Measurements from ENCODE around the gene HS1BP3. TPM values are rescaled to one million over a fixed set of nuclear protein-coding genes. Genes with fewer than 3 reads are reported as not detected.

The HS1BP3 gene
- total RNA-seq, 4 donors from 2014 or later = 7.1 to 41.8 (median 28.4) TPM

GRCh38 chr2:20582600-20583221 lies 68.2 kb downstream of the HS1BP3 start:
- H3K36me3 ChIP-seq = no peaks in the 10 kb centered on the region
- intact Hi-C loops (cut with DNase I; ENCODE audit: low total_unique reads) = no loop called here
- H3K27me3 ChIP-seq = no peaks in the 10 kb centered on the region
- no peak for TF ChIP-seq CTCF (IDR thresholded peaks at IDR 0.05)
- TF ChIP-seq POLR2A (IDR thresholded peaks at IDR 0.05) = no peak
- no peaks in the 10 kb centered on the region for H3K9me3 ChIP-seq
- H3K4me1 ChIP-seq = peaks cover 5 to 7% of the 10 kb centered on the region in 2 donors
- H3K27ac ChIP-seq = peak overlapping the region in 1 of 2 donors; percentile 9
- H3K4me3 ChIP-seq = no peak overlapping the region
- DNase-seq = no peak

DNA sequence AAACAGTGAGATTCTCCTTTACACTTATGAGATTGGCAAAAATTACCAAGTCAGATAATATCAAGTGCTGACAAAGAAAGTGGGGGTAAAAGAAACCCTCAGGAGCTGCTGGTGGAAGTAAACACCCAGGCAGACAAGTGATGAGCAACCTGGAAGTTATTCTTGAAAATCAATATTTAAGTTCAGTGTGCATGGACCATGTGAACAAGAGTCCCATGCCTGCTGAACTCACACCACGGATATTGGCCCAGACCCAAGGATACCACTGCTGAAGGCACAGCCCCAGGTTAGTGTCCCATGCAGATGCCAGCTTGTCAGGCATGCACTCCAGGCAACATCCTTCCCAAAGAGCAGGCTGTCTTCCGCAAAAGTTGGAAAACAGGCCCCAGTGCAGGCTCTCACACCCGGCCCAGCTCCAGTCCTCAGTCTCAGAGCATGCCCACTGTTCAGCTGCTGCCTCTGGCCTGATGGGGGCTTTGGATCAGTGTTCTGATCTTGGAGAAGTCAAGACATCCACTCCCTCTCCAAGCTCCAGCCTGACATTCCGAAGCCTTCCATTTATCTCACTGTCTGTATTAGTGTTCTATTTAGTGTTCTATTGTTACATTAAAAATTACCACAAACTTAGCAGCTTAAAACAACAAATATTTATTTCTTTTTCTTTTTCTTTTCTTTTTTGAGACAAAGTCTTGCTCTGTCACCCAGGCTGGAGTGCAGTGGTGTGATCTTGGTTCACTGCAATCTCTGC lies 70.0 kb downstream of the HS1BP3 start:
- TF ChIP-seq POLR2A (IDR thresholded peaks at IDR 0.05) (no peak), CTCF (IDR thresholded peaks at IDR 0.05) (no peak)
- Histone ChIP-seq H3K36me3 (no peaks in the 10 kb centered on the region), H3K4me3 (no peak overlapping the region), H3K27me3 (no peaks in the 10 kb centered on the region), H3K4me1 (peaks cover 5% of the 10 kb centered on the region in 2 donors), H3K27ac (peak overlapping the region in 1 of 2 donors; percentile 82), H3K9me3 (no peaks in the 10 kb centered on the region)
- intact Hi-C loops (cut with DNase I; ENCODE audit: low total_unique reads) = no loop called here
- no peak for DNase-seq

DNA sequence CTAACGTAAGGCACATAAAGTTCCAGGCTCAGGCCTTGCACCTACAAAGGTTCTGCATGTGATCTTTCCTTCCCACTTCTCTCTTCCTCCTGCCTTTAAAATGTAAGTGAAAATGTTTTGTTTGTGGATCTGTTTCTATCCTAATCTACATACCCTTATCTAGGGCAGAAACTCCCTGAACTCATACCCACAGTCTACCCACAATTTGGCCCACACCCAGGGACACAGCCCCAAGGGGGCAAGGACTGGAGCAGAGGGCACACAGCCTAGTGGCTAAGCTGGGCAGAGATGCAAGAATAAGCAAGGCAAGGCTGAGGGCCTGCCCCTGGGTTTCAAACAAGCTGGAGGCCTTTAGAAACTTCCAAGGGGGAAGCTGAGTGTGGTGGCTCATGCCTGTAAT lies 71.0 kb downstream of the HS1BP3 start:
- DNase-seq = no peak
- Histone ChIP-seq H3K27me3 (no peaks in the 10 kb centered on the region), H3K4me1 (peaks cover 0 to 3% of the 10 kb centered on the region in 2 donors), H3K4me3 (no peak overlapping the region), H3K9me3 (no peaks in the 10 kb centered on the region), H3K36me3 (no peaks in the 10 kb centered on the region), H3K27ac (peak overlapping the region; percentile 71 to 82)
- TF ChIP-seq POLR2A (IDR thresholded peaks at IDR 0.05) = no peak
- TF ChIP-seq CTCF (IDR thresholded peaks at IDR 0.05) = no peak
- intact Hi-C loops (cut with DNase I; ENCODE audit: low total_unique reads) = no loop called here

- intact Hi-C loops (cut with DNase I; ENCODE audit: low total_unique reads) = no loop called here
- no peak overlapping the region for H3K4me3 ChIP-seq
Measured at GRCh38 chr2:20578895-20579825, 71.7 kb downstream of the HS1BP3 start.

More at GRCh38 chr2:20578895-20579825, 71.7 kb downstream of the HS1BP3 start:
- no peaks in the 10 kb centered on the region for H3K27me3 ChIP-seq
- TF ChIP-seq CTCF (IDR thresholded peaks at IDR 0.05) (no peak), POLR2A (IDR thresholded peaks at IDR 0.05) (no peak)
- no peaks in the 10 kb centered on the region for H3K36me3 ChIP-seq
- DNase-seq = peak; percentile 85 to 93
- peaks cover 0 to 5% of the 10 kb centered on the region in 2 donors for H3K4me1 ChIP-seq
- H3K9me3 ChIP-seq = no peaks in the 10 kb centered on the region
- peak overlapping the region; percentile 71 to 82 for H3K27ac ChIP-seq
